Left kidney (tissue), 2 donors: ENCODE results near the gene KCNJ6. TPM values are rescaled to one million over a fixed set of nuclear protein-coding genes. Genes with fewer than 3 reads are reported as not detected.

Experiments
- DNase-seq: peaks from one replicate; pipeline ENCODE4 v3.0.0-alpha.2; 2013
- polyA plus RNA-seq: library from polyadenylated mRNA; unstranded; fragments of 120-200 nt; gene quantifications from one replicate; pipeline ENCODE4 v1.2.1, GENCODE V29; 2013; ENCODE audit not compliant: insufficient read length

Gene KCNJ6
- polyA plus RNA-seq, 1 donor = 0.30 TPM

DNA sequence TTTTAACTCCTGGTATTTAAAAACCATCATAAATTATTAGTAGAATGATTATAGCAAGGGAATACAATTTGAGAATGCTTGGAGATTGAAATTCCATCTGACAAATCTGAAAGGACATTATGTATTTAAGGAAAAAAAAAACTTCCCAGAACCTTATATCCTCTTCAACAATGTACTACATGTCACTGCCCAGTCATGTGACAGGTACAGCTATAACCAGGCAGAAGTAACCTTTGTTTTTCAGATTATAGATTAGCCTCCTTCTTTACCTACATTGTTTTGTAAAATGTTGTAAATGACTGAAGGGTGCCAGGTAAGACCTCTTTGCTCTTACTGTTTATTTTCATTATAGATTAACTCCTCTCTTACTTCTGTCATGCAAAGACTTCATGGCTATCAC lies 96.9 kb downstream of the KCNJ6 start:
- DNase-seq = no peak

DNA sequence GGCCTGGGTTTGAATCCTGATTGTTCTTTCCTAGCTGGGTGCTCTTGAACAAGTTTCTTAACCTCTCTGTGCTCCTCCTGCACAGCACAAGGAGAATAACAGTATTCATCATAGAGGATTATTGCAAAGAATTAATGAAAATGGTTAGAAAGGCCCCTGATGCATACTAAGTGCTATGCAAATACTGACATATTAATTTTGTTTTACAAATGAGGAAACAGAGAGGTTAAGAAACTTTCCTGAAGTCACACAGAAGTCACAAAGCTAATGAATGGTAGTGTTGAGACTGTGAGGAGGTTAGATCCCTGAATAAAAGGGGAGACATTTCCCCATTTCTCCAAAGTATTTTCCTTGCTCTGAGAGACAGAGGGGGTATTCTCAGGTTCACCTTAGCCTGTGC lies 99.0 kb downstream of the KCNJ6 start:
- no peak for DNase-seq

DNA sequence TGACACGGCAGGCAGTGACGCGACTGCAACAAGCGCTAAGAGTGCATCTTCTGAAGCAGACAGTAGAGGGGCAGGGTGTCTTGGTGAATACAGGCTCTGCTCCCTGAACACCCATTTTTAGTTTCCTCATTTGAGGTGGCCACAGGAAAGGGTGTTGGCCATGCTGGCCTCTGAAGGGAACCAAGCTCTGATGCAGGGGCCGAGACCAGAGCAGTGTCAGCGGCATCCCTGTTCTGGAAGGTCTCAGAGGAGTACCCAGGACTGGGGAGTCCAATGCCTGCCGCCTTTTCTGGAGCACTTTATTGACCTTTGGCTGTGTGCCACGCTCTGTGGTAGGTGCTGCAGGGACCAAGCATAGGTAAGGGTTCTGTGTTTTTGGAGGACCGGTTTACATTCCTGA lies 100.4 kb downstream of the KCNJ6 start:
- no peak for DNase-seq

DNA sequence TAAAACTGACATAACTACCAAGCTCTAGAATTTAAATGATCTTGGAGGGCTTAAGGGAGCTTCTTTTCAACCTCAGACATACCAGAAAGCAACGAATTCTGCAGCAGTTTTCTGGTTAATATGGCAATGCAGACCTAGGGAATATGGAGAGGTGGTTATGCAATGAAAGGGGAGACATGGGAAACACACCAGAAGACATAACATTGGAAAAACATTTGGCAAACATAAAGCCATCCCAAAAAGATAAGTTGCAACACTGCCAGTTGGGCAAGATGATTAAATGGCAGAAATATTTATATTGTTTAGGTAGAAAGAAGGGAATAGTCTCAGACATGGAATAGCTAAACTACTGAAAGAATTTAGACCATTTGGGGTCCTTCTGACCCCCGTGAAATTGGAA lies 104.5 kb downstream of the KCNJ6 start:
- DNase-seq = no peak

DNA sequence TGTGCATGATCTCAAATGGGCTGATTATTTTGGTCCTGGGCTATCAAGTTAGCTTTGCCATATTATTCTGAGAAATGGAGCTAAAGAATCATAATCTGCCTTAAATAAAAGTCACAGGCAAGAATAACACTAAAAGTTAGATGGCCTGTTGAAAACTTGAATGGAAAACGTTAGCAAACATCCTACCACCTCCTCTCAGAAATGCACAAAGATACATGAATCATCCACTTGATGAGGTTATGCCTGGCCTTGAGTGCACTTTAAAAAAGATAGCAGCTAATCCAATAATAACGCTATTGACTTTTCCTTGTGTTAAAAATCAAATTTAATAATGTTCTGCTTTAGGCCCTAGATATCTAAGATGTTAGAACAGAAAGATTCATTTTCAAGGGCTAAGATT lies 108.0 kb downstream of the KCNJ6 start:
- DNase-seq = no peak

DNA sequence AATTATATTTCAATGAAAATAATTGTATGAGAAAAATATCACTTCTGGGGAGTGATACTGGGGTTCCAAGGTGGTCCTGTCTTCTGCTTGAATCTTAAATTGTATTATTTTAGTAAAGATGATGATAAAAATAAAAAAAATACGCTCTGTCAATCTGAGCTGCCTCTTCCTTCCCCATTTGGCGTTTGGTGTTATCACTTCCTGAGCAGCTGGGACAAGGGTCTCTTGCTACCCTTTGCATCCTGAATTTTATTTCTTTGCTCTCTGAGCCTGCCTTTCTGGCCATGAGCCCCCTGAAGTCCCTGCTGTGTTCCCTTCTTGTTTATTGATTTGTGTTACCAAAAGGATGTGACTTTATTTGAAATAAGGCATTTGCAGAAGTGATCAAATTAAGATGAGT lies 111.0 kb downstream of the KCNJ6 start:
- DNase-seq = no peak

DNA sequence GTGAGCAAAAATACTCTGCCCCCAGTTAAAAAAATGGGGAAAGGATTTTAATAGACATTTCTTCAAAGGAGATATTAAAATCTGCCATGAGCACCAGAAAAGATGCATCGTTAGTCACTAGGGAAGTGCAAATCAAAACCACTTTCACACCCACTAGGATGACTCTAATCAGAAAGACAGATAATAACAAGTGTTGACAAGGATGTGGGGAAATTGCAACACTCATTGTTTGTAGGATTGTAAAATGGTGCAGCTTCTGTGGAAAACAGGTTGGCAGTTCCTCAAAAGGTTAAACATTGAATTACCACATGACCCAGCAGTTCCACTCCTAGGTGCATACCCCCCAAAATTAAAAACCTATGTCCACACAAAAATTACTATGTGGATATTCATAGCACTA lies 112.3 kb downstream of the KCNJ6 start:
- no peak for DNase-seq

DNA sequence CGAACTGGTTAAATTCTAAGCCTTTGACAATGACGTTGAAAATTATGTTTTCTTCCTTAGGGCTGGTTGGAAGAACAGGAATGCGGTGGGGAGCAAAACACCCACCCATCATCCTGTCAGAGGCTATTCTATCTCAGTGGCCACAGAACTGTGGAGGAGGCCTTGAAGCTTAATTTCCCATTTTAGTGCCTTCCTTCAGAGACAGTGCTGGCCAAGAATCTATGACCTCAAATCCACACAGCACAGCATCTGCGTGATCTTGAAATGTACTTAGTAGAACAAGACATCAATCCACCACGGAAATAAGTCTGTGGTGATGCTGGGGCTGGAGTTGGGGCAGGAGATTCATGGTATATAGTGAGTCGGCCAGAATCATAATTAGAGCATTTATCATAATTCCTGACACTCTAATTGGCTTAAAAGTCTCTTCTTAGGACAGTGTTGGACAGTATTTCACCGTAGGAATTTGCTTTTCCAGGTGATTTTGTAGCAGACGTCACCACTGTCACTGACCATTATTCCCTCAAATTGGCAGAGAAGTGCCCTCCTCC lies 113.1 kb downstream of the KCNJ6 start:
- DNase-seq = no peak

DNA sequence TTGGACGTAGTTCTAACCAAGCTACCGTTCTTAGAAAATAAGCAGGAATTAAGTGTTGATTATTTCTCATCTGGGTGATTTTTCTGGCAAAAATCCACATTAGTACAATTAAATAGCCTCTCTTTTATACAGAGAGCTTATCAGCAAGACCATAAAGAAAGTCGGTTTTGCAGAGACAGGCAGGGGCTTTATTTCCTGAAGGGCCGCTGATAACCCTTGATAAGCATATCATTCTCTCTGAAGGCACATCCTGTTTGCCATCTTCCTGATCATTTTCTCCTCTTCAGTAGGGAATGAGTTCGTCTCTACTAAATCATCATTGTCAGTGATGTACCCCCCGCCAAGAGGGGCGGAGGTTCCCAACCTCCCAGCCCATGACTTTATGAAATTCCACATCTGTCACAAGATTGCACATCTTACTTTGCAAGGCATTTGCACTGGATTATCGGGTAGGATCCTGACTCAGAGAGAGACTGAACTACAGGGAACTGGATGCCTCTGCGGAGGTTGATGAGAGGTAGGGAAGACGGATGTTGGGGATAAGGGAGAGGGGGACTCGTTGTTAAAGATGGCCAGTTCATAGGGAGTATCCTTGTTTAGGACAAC lies 115.7 kb downstream of the KCNJ6 start:
- DNase-seq = no peak

DNA sequence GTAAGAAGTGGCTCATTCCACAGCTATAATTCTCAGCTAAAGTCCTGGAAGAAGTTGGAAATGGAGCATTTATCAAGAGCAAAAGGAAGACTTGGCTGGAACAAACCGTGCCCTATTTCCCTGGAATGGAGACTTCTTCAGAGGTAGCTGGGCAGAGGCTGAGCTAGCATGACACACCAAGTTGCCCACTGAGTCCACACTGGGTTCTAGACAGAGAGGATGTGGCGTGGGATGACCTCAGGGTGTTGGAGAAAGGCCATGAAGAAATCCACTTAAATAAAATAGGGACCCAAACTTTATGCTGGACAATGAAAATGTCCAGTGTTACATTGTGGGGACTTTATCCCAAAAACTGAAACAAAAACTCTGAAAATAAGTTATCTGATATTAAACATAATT lies 116.2 kb downstream of the KCNJ6 start:
- no peak for DNase-seq

DNA sequence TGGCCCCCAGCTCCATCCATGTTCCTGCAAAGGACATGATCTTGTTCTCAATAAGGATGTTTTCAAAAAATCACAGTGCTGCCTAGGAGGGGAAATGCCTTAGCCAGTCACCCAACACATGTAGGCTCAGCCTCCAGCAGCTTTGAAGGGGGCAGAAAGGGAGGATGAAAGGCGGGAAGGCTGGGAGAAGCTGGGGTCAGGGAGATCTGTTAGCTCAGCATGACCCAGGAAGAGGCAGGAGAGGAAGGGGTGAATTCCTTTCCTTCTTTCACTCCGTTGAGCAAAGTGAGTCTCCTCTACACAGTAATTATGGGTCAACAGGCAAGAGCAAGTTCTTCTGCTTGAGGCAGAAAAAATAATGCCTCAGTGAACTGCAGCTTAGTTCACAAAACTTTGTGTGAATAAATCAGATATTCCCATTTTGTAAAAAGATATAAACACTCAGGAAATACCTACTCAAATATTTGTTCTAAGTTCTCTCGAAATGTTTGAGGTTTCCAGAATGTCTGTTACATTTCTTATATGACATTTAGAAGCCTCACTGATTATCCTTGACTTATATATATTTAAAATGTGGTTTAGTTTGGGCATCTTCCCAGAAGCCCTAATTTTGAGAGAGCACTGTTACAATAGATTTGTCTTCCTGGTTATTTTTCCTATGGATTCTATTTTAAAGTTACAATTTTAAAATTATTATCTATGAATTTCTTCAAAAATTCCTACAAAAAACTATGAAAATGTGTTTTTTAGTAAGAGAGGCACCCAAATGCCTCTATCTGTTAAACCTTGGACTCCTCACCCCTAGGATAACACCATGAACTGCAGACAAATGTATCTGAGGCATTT lies 116.8 kb downstream of the KCNJ6 start:
- DNase-seq = peak; percentile 32

DNA sequence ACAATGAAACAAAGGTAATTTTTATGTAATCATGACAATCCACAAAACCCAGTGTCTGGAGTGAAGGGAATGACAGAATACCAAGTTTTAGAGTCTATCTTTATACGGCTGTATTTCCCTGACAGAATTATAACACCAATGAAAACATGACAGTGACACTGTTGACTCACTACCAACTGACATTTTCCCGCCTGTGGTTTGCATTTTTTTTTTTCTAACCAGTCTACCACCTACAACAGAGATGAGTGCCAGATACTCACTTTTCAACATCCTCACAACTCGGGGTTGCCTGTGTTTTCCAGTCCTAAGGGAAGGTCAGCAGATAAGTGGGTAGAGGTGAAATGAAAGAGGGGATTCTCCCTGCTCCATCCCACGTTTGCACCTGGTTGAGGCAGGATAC lies 118.9 kb downstream of the KCNJ6 start:
- DNase-seq = no peak

DNA sequence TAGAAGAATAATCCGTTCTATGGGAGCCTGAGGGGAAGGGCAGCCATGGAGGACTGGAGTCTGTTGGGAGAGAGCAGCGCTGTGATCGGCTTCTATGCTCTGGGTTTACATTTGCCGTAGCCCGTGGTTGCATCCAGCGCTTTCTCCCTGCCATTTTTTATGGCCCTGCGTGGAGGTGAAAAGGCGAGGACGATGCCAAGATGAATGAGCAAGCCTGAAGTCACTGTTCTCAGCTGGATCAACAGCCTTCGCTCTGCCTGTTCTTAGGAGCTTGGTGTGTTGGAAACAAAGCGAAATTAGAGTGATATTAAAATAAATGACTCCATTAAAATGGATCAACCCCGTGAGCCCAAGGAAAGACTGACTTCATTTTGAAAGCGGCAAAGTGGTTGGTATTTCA lies 120.2 kb downstream of the KCNJ6 start:
- no peak for DNase-seq

DNA sequence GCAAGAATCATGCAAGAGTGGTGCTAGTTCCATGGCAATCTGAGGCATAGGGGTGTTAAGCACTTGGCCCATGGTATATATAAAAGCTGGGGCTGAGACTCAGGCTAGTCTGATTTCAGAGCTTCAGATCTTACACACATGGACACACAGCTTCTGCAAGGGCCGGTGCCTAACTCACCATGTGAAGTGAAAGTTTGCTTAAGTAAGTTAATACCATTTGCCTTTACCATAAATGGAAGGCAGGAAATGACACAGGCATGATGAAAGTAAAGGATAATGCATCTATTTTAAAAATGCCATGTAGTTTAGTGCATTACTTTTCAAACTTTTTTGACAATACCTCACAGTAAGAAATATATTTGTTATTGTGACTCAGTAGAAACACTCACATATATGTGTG lies 122.6 kb downstream of the KCNJ6 start:
- no peak for DNase-seq

DNA sequence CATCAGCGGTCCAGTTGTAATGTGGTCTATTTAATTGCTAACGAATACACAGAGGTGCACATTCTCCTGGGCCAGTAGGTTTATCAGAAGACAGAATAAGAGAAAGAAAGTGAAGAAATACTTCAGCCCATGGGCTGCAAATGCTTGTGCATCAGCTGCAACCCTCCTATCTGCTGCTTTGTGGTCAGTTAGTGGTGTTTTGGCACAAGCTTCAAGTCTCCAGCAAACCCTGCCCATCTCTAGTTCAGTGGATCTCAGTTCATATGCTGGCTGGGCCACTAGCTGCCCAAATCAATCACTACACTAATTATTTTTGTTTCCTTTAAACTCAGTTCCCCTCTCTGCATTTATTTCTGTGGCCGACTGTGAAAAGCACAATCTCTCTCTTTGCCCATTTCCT lies 124.2 kb downstream of the KCNJ6 start:
- no peak for DNase-seq

DNA sequence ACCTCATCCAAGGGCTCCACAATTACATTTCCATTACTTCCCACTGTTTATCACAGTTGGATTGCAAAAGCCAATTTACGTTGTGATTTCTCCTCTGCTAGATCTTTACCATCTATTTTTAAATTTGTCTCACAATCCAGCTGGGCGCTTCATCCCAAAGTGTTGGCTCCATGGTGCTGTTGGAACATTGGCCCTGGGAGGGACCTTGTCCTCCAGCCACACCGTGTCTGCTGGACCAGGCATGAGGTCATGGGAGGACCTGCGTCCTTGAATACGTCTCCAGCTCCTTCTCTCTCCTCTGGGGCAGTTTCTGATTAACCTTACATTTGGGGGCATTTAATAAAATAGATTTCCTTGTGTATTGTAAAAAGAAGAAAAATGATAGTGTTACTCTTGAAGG lies 125.4 kb downstream of the KCNJ6 start:
- no peak for DNase-seq

DNA sequence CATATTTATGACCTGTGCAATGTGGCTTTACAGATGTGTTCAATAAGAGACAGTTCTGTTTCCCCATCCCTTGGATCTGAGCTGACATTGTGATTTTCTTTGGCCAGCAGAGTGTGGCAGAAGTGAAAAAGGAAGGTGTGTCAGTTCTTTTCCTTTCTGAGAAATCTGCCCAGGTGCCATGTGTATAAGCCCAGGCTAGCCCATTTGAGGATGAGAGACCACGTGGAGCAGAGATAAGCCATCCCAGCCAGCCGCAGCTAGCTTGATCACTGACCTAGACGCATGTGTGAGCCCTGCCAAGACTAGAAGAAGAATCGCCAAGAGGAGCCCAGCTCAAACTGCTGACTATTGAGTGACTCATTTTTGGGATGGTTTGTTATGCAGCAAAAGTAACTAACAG lies 127.8 kb downstream of the KCNJ6 start:
- DNase-seq = no peak

DNA sequence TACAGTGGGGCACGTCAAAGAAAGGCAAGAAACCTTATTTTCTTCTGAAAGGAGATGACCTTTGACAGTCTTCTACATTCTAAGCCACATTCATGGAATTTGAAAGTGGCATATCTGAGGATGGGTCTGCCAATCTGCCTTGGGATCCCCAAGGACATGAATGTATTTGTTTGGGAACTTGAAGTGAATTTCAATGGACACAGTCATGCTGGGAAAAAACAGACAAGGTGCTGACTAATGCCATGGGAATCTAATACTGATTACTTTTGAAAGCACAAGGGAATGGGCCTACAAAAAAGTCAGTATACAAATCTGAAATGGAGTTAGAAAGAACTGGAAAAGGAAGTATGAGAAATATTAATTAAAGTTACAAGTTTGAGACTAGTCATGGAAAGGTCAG lies 128.8 kb downstream of the KCNJ6 start:
- no peak for DNase-seq

DNA sequence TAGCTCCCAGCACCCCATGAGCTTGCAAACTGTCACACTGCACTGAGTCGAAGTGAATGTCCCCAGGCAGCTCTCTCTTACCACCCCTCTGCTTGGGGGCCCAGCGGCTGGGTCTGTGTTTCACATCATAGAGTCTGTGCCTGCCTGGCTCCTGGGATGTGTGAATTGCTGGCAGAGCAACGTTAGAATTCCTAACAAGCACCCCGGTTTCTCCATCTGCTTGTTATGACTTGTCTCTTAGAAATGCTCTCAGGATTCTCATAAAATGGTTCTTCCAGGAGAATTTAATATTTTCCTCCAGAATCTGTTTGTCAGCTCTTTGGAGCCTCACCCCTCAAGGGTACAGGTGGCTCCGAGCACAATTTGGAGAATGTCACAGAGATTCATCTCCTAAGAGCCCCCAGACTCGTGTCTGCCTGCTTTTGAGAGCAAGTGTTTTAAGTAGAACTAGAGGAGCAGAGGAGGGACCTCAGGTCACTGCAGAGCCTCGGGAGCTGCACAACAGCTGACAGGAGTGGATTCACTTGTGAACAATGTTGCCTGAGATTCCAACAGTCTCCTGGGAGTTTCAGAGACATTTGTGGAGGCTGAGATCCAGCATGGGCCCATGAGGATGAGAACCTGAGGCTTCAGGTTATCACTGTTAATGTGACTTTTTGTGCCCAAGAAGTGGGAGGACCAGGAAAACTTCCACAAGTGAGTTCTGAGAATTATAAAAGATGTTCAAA lies 131.5 kb downstream of the KCNJ6 start:
- DNase-seq = no peak

DNA sequence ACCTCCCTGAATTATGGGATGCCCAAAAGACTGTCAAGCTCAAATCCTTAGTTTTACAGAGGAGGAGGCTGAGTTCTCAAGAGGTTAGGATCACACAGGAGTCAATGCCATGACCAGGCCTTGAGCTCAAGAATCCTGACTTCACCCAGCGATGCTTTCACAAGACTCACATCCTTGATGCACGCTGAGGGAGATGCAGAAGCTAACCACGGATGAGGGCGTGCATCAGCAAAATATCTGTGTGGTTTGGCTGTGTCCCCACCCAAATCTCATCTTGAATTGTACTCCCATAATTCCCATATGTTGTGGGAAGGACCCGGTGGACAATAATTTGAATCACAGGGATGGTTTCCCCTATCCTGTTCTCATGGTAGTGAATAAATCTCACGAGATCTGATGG lies 133.2 kb downstream of the KCNJ6 start:
- DNase-seq = no peak

DNA sequence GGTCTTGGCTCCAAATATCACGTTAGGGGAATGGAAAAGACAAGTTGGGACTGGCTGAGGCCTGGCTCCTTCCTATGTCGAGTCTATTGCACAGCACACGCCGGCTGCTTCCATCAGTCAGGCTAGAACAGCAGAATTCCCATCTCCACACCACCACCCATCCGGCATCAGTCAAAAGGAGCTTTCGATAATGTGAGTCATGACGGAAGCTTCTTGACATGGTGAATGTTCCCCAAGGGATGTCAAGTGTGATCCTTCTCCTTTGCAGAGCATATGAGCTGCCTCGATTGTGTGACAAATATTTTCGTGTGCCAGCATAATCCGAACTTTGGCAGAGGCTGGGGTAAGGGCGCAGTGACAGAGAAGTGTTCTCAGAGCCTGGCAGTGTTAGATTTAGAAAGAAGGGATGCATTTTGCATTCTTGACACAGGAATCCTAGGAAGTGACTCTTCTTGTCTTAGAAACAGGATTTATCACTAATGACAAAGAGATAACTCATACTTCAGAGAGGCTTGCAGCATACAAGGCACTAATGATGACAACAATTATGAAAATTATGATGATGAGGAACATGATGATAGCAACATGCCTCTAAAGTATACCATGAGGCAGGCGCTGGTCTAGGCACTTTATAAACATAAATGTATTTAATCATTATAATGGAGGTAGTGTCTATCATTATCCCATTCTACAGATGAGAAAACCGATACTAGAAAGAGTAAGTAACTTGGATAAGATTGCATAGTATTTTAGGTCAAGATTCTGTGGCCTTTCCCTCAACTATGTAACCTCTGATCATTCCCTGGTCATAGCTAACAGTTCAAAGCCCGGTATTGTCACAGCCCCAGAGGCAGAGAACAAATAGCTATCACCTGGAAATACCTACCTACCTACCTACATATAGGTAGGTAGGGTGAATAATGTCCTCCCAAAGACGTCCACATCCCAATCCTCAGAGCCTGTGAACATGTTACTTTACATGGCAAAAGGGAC lies 135.0 kb downstream of the KCNJ6 start:
- no peak for DNase-seq

DNA sequence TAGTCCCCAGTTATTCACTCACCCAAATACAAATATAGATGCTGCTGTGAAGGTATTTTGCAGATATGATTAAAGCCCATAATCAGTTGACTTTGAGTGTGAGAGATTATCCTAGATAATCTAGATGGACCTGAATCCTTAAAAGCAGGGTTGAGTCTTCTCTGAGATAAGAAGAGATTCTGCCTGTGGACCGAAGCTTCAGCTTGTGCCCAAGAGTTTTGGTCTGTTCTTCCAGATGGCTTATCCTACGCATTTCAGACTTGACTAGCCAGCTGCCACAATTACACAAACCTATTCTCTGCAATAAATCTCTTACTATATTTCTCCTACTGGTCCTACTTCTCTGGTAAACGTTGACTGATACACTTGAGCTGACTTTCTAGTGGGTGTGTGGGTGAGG lies 145.1 kb downstream of the KCNJ6 start:
- no peak for DNase-seq
